PC-9 (cell line): ENCODE measurements around the gene MRPL58. TPM values are rescaled to one million over a fixed set of nuclear protein-coding genes. Genes with fewer than 3 reads are reported as not detected.

ENCODE experiments used
- BruUV-seq: library from RNA; stranded (reverse); fragments of 400-500 nt; replicated peaks from 2 replicates; lab custom pipeline; 2021; lab: Mats Ljungman, UMichigan
- CTCF ChIA-PET: fragments of 300-600 bp; sonication (Branson Sonifier 250); formaldehyde crosslinking; loops from one replicate; lab custom pipeline; 2022; ENCODE audit warnings: antibody characterized with exemption; lab: Charles Lee
- POLR2A ChIA-PET: fragments of 300-600 bp; sonication (Branson Sonifier 250); formaldehyde crosslinking; loops from one replicate; lab custom pipeline; 2022; ENCODE audit warnings: antibody characterized with exemption; ENCODE audit not compliant: unreplicated experiment; lab: Charles Lee
- DNase-seq, 2 experiments: peaks; one replicate each; pipeline versions ENCODE4 v3.0.0 to v3.0.0-alpha.2; 2015 to 2022; ENCODE audit warnings: mixed read lengths in 1 of 2
- H2AFZ ChIP-seq: fragments of 200-600 bp; sonication (generic); 2 replicates; pipeline ENCODE4 v1.8.1; 2017; ENCODE audit warnings: antibody characterized with exemption
- H3F3A ChIP-seq: fragments of 200-600 bp; sonication (generic); 2 replicates; pipeline ENCODE4 v1.8.1; 2017; ENCODE audit warnings: antibody characterized with exemption, mild to moderate bottlenecking, low read depth; ENCODE audit not compliant: insufficient read depth
- H3K27ac ChIP-seq: fragments of 200-600 bp; sonication (generic); 2 replicates; pipeline ENCODE4 v1.6.1; 2016; ENCODE audit warnings: mixed run types
- H3K27me3 ChIP-seq: fragments of 200-600 bp; sonication (generic); 2 replicates; pipeline ENCODE4 v1.6.1; 2016; ENCODE audit warnings: low read depth, mixed run types; ENCODE audit not compliant: insufficient read depth
- H3K36me3 ChIP-seq: fragments of 200-600 bp; sonication (generic); 2 replicates; pipeline ENCODE4 v1.6.1; 2016; ENCODE audit warnings: low read depth, mixed run types
- H3K4me1 ChIP-seq: fragments of 200-600 bp; sonication (generic); replicated peaks from 2 replicates; pipeline ENCODE4 v1.6.1; 2016; ENCODE audit warnings: mixed run types; ENCODE audit not compliant: insufficient read depth
- H3K4me2 ChIP-seq: fragments of 200-600 bp; sonication (generic); 2 replicates; pipeline ENCODE4 v1.6.1; 2017; ENCODE audit warnings: mixed run types
- H3K4me3 ChIP-seq: fragments of 200-600 bp; sonication (generic); 2 replicates; pipeline ENCODE4 v1.6.1; 2016; ENCODE audit warnings: mixed run types
- H3K79me2 ChIP-seq: fragments of 200-600 bp; sonication (generic); 2 replicates; pipeline ENCODE4 v1.6.1; 2017; ENCODE audit warnings: low read depth, mixed run types
- H3K9me2 ChIP-seq: fragments of 200-600 bp; sonication (generic); 2 replicates; pipeline ENCODE4 v1.8.1; 2017; ENCODE audit warnings: mild to moderate bottlenecking; ENCODE audit not compliant: insufficient read depth
- H3K9me3 ChIP-seq: fragments of 200-600 bp; sonication (generic); 2 replicates; pipeline ENCODE4 v1.8.1; 2016; ENCODE audit warnings: low read depth; ENCODE audit not compliant: insufficient read depth
- H4K20me1 ChIP-seq: fragments of 200-600 bp; sonication (generic); 2 replicates; pipeline ENCODE4 v1.8.1; 2017; ENCODE audit not compliant: insufficient read depth
- CTCF ChIP-seq: fragments of 200-600 bp; sonication (generic); conservative IDR thresholded peaks from 2 replicates; pipeline ENCODE4 v1.6.1; 2017; ENCODE audit warnings: mixed run types, antibody characterized with exemption, mild to moderate bottlenecking, moderate library complexity
- EZH2 ChIP-seq: fragments of 200-600 bp; sonication (generic); IDR thresholded peaks from 2 replicates; pipeline ENCODE4 v1.8.0; 2017; ENCODE audit warnings: antibody characterized with exemption, low read depth
- intact Hi-C: fragments of 100-400 bp; cut with micrococcal nuclease; formaldehyde crosslinking; loops from one replicate; pipeline ENCODE4 v1.10.0; 2022; ENCODE audit not compliant: unreplicated experiment
- total RNA-seq: library from RNA; stranded (reverse); gene quantifications from 2 replicates; pipeline ENCODE4 v1.2.3, GENCODE V29; 2021

The MRPL58 gene
- total RNA-seq, 1 experiment from 2014 or later: 48.4 TPM

GRCh38 chr17:75031972-75032719 lies 19.7 kb downstream of the MRPL58 start:
- H3K9me2 ChIP-seq: no peaks in the 10 kb centered on the region
- TF ChIP-seq EZH2 (no peak), CTCF (no peak)
- CTCF ChIA-PET: no interaction called here
- POLR2A ChIA-PET: interaction anchor here (0.6 to 0.8 kb wide), 2 partner anchors 20 to 64 kb away, joined by 3 to 6 read pairs; no protein-coding TSS in a partner anchor
- H3K4me1 ChIP-seq: peaks cover 42% of the 10 kb centered on the region
- H3K27ac ChIP-seq: no peak overlapping the region
- intact Hi-C loops: loop anchor here (2.0 to 10.0 kb wide), 2 partner anchors 63 to 173 kb away; partner anchors contain the start of gene NUP85
- no peak overlapping the region for H2AFZ ChIP-seq
- H3K4me2 ChIP-seq: peak overlapping the region; percentile 72
- no TSS peak for BruUV-seq
- H3K4me3 ChIP-seq: no peak overlapping the region
- H3K27me3 ChIP-seq: no peaks in the 10 kb centered on the region
- H3K9me3 ChIP-seq: no peaks in the 10 kb centered on the region
- H3K79me2 ChIP-seq: no peaks in the 10 kb centered on the region
- H3F3A ChIP-seq: peaks cover 45% of the 10 kb centered on the region
- H4K20me1 ChIP-seq: no peaks in the 10 kb centered on the region
- H3K36me3 ChIP-seq: no peaks in the 10 kb centered on the region
- peak; percentile 42 to 53 for DNase-seq

GRCh38 chr17:75032720-75033280 lies 20.3 kb downstream of the MRPL58 start:
- POLR2A ChIA-PET: interaction anchor here (0.8 kb wide), 1 partner anchor 21 kb away, joined by 6 read pairs; no protein-coding TSS in a partner anchor

More at GRCh38 chr17:75032720-75033280, 20.3 kb downstream of the MRPL58 start:
- CTCF ChIA-PET: no interaction called here
- H3K79me2 ChIP-seq: no peaks in the 10 kb centered on the region
- intact Hi-C loops: loop anchor here (2.0 to 10.0 kb wide), 2 partner anchors 64 to 172 kb away; partner anchors contain the start of gene NUP85
- H3K4me2 ChIP-seq: peak overlapping the region; percentile 72
- peak overlapping the region; percentile 83; the same call in 1 of the 2 replicates for H2AFZ ChIP-seq
- peaks cover 36% of the 10 kb centered on the region for H3K4me1 ChIP-seq
- no peaks in the 10 kb centered on the region for H3K9me3 ChIP-seq
- no peaks in the 10 kb centered on the region for H3K27me3 ChIP-seq
- peak overlapping the region; percentile 98 for H3K4me3 ChIP-seq
- no peak overlapping the region for H3K27ac ChIP-seq
- H3F3A ChIP-seq: peaks cover 43% of the 10 kb centered on the region
- BruUV-seq: no TSS peak
- no peaks in the 10 kb centered on the region for H3K36me3 ChIP-seq
- H4K20me1 ChIP-seq: no peaks in the 10 kb centered on the region
- H3K9me2 ChIP-seq: no peaks in the 10 kb centered on the region
- no peak for TF ChIP-seq CTCF
- no peak for TF ChIP-seq EZH2
- DNase-seq: no peak
